ENCODE measurements around the gene PTP4A1. TPM values are rescaled to one million over a fixed set of nuclear protein-coding genes. Genes with fewer than 3 reads are reported as not detected.

Gene PTP4A1
- total and polyA plus RNA-seq, 2 of the 13 experiments (the other 11 are each of a cell fraction or from before 2014, with no cell fraction given): 141 to 376 TPM

GRCh38 chr6:63573899-63574553 lies 1.7 kb downstream of the PTP4A1 start (continued):
- TF ChIP-seq SAFB2 (CRISPR knock-in tag; IDR thresholded peaks at IDR 0.05; ENCODE audit: borderline replicate concordance, low read depth) (no peak), GFI1 (CRISPR knock-in tag; IDR thresholded peaks at IDR 0.05; ENCODE audit: borderline replicate concordance) (no peak; the same call in 1 of the 2 replicates), RBM39 (IDR thresholded peaks at IDR 0.05; ENCODE audit: low read depth, low read length, poor library complexity, severe bottlenecking) (no peak), ZMYM2 (CRISPR knock-in tag; IDR thresholded peaks at IDR 0.05) (peak; percentile 61; the same call in 1 of the 2 replicates), POLR2G (IDR thresholded peaks at IDR 0.05; ENCODE audit: low read depth, low read length) (peak; percentile 0; the same call in 1 of the 2 replicates), TAF1 (CRISPR knock-in tag; IDR thresholded peaks at IDR 0.05) (no peak), RARG (CRISPR knock-in tag; IDR thresholded peaks at IDR 0.05; ENCODE audit: low read depth) (no peak), GMEB1 (CRISPR knock-in tag; IDR thresholded peaks at IDR 0.05; ENCODE audit: borderline replicate concordance) (no peak), ZFP36 (IDR thresholded peaks at IDR 0.05; ENCODE audit: borderline replicate concordance, low read depth, low read length, partially characterized antibody) (no peak), ZFY (CRISPR knock-in tag; IDR thresholded peaks at IDR 0.05) (no peak), ZNF724P (CRISPR knock-in tag; IDR thresholded peaks at IDR 0.05; ENCODE audit: borderline replicate concordance) (no peak), ZNF879 (CRISPR knock-in tag; IDR thresholded peaks at IDR 0.05) (no peak), LCORL (IDR thresholded peaks at IDR 0.05) (no peak), LCORL (CRISPR knock-in tag; IDR thresholded peaks at IDR 0.05) (no peak), ZNF709 (CRISPR knock-in tag; IDR thresholded peaks at IDR 0.05) (no peak), ELF3 (CRISPR knock-in tag; IDR thresholded peaks at IDR 0.05) (peak; percentile 64), ZNF337 (CRISPR knock-in tag; IDR thresholded peaks at IDR 0.05; ENCODE audit: borderline replicate concordance, low read depth) (no peak), ZNF256 (CRISPR knock-in tag; conservative IDR thresholded peaks at IDR 0.05) (no peak), ZNF460 (CRISPR knock-in tag; IDR thresholded peaks at IDR 0.05; ENCODE audit: borderline replicate concordance) (no peak), HHEX (CRISPR knock-in tag; IDR thresholded peaks at IDR 0.05) (no peak), ZNF101 (CRISPR knock-in tag; IDR thresholded peaks at IDR 0.05; ENCODE audit: borderline replicate concordance, low read depth) (no peak), ZNF234 (CRISPR knock-in tag; conservative IDR thresholded peaks at IDR 0.05) (no peak), AKAP8 (CRISPR knock-in tag; IDR thresholded peaks at IDR 0.05) (no peak; the same call in 1 of the 2 replicates)
- TF ChIP-seq, protein P1, sequence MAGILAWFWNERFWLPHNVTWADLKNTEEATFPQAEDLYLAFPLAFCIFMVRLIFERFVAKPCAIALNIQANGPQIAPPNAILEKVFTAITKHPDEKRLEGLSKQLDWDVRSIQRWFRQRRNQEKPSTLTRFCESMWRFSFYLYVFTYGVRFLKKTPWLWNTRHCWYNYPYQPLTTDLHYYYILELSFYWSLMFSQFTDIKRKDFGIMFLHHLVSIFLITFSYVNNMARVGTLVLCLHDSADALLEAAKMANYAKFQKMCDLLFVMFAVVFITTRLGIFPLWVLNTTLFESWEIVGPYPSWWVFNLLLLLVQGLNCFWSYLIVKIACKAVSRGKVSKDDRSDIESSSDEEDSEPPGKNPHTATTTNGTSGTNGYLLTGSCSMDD (CRISPR knock-in tag; IDR thresholded peaks at IDR 0.05): no peak
- TF ChIP-seq, protein P2, sequence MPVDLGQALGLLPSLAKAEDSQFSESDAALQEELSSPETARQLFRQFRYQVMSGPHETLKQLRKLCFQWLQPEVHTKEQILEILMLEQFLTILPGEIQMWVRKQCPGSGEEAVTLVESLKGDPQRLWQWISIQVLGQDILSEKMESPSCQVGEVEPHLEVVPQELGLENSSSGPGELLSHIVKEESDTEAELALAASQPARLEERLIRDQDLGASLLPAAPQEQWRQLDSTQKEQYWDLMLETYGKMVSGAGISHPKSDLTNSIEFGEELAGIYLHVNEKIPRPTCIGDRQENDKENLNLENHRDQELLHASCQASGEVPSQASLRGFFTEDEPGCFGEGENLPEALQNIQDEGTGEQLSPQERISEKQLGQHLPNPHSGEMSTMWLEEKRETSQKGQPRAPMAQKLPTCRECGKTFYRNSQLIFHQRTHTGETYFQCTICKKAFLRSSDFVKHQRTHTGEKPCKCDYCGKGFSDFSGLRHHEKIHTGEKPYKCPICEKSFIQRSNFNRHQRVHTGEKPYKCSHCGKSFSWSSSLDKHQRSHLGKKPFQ (CRISPR knock-in tag; IDR thresholded peaks at IDR 0.05; ENCODE audit: insufficient replicate concordance): no peak
- TF ChIP-seq, protein P3, sequence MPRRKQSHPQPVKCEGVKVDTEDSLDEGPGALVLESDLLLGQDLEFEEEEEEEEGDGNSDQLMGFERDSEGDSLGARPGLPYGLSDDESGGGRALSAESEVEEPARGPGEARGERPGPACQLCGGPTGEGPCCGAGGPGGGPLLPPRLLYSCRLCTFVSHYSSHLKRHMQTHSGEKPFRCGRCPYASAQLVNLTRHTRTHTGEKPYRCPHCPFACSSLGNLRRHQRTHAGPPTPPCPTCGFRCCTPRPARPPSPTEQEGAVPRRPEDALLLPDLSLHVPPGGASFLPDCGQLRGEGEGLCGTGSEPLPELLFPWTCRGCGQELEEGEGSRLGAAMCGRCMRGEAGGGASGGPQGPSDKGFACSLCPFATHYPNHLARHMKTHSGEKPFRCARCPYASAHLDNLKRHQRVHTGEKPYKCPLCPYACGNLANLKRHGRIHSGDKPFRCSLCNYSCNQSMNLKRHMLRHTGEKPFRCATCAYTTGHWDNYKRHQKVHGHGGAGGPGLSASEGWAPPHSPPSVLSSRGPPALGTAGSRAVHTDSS (CRISPR knock-in tag; conservative IDR thresholded peaks at IDR 0.05): no peak
